Non-pigmented ciliary epithelial cell (primary cell): Measurements from ENCODE around the gene NUP50.

Source experiments
- DNase-seq: peaks from one replicate; pipeline ENCODE4 v3.0.0-alpha.2; 2010; ENCODE audit warnings: low read depth

NUP50 gene

DNA sequence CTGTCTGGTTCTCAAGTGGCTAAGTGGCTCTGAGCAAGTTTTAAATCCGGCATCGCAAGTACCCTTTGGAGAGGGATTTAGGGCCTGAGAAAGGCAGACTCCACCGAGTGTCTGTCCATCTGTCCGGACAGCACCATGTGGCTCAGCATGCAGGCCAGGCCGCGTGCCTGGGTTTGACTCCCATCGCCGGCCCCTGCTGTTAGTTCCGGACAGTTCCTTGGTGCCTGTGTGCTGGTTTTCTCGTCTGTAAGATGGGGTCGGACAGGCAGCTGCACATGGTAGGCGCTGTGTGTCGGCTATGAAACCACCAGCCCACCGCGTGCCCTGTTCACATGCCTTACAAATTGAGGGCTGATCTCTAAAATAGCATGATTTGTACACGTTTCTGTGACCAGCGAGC lies 31.0 kb downstream of the NUP50 start:
- DNase-seq, result no peak

DNA sequence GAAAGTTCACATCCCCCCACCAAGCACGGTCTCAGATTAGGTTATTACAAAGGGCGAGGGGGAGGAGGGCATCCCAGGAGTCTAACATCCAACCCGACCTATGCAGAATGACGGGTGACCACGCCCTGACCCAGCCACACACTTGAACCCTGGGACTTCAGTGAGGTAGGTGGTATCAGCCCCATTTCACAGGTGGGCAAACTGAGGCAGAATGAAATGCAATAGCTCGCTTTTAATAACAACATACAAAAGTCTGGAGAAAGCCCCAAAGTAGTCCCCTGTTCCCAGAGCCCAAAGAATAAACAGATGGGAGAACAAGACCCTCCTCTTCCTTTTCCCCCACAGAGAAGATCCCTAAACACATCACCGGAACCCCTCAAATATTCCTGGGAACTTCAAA lies 31.9 kb downstream of the NUP50 start:
- DNase-seq, result no peak

DNA sequence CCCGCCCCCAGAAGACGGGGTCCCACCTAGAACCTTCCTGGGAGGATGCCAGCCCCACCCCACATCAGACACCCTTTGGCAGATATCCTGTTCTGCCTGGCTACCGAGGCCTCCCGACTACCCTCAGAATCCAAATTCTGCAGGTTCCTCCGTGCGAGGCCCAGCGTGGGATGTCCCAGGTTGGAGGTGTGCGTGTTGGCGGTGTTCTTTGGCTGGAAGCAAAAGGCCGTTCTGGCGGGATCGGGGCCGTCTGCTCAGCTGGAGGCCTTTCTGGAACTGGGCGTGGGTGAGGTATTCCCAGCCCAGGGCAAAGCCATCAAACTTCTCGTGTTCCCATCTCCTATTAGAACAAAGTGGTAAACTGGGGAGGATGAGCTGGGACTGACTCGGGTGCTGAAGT lies 32.6 kb downstream of the NUP50 start:
- no peak for DNase-seq

GRCh38 chr22:45196926-45197605 lies 33.3 kb downstream of the NUP50 start:
- no peak for DNase-seq

DNA sequence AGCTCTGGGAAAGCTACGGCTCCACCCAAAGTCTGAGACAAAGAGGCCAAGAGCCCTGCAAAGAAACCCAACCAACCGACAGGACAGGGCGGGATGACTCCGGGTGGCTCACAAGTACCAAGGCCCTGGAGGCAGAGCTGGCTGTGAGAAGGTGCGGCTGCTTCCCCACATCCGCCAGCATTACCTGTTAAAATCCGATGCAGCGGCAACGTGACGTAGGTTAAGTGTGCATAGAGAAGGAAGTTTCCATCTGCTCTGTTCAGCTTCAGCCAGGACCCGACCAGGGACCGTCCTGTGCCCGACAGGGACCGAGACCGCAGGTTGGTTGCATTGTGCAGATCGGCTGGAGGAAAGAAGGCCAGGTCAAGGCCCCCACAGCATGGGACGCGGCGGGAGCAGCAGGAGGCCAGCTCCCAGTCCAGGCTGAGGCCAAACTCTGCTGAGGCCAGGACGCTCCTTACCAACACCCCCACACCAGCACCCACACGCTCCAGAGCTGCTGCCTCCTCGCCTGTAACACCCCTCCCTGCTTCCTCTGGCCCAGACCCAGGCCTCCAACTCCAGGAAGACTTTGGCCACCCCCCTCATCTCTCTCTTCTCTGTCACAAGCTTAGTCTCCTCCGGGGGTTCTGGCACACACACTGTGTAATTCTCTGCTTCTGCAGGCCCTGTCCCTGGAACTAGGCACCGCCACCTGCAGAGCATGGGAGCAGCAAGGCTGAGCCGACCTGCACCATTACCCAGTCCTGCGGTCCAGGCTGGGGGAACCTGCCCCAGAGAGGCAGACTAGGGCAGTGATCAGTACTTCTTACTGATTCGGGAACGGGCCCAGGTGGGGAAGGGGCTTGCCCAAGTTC lies 34.1 kb downstream of the NUP50 start:
- no peak for DNase-seq

- DNase-seq, result no peak
Measured at GRCh38 chr22:45198463-45198795, 34.7 kb downstream of the NUP50 start.

DNA sequence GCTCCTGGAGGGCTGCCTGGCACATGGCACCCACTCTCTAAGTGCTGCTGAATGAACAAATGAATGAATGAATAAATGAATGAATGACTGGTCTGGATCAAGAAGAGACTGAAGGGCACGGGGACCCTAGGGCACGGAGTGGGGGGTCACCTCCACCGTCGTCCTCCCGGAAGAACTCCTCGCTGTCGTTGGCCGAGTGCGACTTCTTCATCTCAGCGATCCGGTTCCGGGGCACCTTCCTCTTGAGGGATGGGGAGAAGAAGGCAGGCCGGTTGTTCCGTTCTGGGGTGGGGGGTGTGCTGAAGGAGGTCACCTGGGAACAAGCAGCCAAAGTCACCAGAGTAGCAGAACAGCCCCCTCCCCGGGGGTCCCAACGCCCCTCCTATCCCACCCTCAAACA lies 36.0 kb downstream of the NUP50 start:
- no peak for DNase-seq

GRCh38 chr22:45200230-45200629 lies 36.5 kb downstream of the NUP50 start:
- DNase-seq, result no peak

- peak; percentile 74 for DNase-seq
Measured at GRCh38 chr22:45200860-45201511, 37.3 kb downstream of the NUP50 start.

DNA sequence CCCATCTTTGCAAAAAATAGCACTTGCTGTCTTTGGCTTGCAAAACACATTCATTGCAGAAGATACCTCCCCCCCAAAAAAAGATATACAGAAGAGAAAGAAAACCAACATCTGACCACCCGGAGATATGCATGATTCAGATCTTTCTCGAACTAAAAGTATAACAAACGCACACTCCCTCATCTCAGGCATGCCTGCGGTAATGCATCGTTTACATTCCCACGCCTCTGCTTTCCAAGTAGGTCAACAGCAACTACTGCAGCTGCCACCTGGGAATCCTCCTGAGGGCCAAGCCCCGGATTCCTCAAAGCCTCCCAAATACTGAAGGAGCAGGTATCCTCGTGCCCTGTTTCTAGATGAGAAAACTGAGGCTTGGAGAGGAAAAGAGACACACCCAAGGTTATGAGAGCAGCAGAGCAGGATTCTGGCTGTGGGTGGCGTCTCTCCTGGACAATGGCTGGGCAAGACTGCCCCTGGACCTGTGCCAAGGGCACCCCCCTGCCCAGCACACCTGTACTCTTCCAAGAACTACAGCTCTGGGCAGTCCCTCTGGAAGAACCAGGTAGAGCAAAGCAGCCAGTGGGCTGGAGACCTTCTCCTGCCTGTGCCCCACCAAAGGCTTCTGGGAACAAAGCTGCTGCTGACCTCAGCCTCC lies 38.1 kb downstream of the NUP50 start:
- peak; percentile 97 for DNase-seq

GRCh38 chr22:45202333-45203149 lies 38.8 kb downstream of the NUP50 start:
- no peak for DNase-seq

GRCh38 chr22:45203150-45203951 lies 39.6 kb downstream of the NUP50 start:
- no peak for DNase-seq

- no peak for DNase-seq
Measured at GRCh38 chr22:45204241-45204640, 40.5 kb downstream of the NUP50 start.

- DNase-seq, result no peak
Measured at GRCh38 chr22:45204819-45205218, 41.1 kb downstream of the NUP50 start.

- no peak for DNase-seq
Measured at GRCh38 chr22:45205276-45205925, 41.7 kb downstream of the NUP50 start.

- DNase-seq, result no peak
Measured at GRCh38 chr22:45206233-45206632, 42.5 kb downstream of the NUP50 start.

GRCh38 chr22:45207533-45207932 lies 43.8 kb downstream of the NUP50 start:
- DNase-seq, result no peak

DNA sequence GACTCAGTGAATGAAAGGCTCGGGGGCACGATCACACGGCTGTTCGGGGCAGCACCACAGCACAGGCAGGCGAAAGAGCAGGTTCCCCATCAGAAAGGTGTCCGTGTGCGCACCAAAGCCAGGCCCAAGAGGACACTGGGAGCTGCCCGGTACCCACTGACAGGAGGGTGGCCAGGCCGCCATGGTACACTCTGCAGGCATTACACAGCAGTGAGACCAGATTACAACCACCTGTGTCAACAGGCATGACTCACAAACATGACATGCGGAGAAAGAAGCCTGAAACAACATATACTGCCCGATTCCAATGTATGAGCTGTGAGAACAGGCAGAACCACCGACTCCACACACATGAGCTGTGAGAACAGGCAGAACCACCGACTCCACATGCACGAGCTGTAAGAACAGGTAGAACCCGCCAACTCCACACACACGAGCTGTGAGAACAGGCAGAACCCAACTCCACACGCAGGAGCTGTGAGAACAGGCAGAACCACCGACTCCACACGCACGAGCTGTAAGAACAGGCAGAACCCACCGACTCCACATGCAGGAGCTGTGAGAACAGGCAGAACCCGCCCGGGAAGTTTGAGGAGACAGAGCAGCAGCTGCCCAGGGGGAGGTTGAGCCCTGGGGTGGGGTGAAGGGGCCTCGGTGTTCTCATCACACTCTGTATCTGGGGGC lies 44.4 kb downstream of the NUP50 start:
- DNase-seq, result peak; percentile 67

DNA sequence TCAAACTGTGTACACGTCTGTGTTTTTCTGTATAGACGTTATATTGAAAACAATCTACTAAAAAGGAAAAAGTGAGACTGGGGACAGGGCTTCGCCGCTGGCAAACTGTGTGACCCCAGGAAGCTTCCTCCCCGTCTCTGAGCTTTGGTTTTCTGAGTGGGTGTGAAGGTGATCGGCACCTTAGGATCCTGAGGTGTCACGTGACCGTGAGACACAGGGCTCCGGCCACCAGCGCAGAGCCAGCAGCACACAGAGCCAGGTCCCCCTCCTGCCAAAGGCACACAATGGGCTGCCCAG lies 44.9 kb downstream of the NUP50 start:
- no peak for DNase-seq
